Hindlimb muscle (tissue), 1 donor: ENCODE data around the gene TGFBR1. TPM values are rescaled to one million over a fixed set of nuclear protein-coding genes. Genes with fewer than 3 reads are reported as not detected.
"Not testable (repeated sequence)": the region's sequence is repeated elsewhere in the genome, so short reads cannot be mapped to it uniquely, and the experiment has no call there.

ENCODE experiments used
- DNase-seq: peaks from one replicate; pipeline ENCODE4 v3.0.0-alpha.2; 2013
- polyA plus RNA-seq: library from polyadenylated mRNA; unstranded; fragments of 120-200 nt; gene quantifications from one replicate; pipeline ENCODE4 v1.2.1, GENCODE V29; 2013; ENCODE audit not compliant: insufficient read length

The TGFBR1 gene
- polyA plus RNA-seq, 1 donor = 22.2 TPM

GRCh38 chr9:99189887-99190596, 85.1 kb downstream of the TGFBR1 start:
- no peak for DNase-seq

- DNase-seq = no peak
Measured at GRCh38 chr9:99190597-99191283, 85.8 kb downstream of the TGFBR1 start.

- DNase-seq = no peak
Measured at GRCh38 chr9:99192786-99193465, 88.0 kb downstream of the TGFBR1 start.

DNA sequence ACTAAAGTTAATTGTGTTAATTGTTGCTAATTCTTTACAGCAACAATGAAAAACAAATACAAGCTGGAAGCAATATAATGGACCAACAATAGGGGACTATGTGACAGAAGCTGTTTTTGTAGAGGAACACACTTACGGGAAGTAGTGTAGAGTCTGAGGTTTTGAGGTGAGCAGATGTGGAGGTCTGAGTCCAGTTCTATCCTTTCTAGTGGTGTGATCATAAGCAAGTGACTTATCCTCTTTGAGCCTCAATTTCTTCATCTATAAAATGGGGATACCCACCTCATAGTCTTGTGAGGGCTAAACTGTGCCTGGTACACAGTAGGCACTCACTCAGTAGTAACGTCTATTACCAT, 88.5 kb downstream of the TGFBR1 start:
- DNase-seq = no peak

- not testable (repeated sequence) for DNase-seq
Measured at GRCh38 chr9:99196484-99196883, 91.6 kb downstream of the TGFBR1 start.

DNA sequence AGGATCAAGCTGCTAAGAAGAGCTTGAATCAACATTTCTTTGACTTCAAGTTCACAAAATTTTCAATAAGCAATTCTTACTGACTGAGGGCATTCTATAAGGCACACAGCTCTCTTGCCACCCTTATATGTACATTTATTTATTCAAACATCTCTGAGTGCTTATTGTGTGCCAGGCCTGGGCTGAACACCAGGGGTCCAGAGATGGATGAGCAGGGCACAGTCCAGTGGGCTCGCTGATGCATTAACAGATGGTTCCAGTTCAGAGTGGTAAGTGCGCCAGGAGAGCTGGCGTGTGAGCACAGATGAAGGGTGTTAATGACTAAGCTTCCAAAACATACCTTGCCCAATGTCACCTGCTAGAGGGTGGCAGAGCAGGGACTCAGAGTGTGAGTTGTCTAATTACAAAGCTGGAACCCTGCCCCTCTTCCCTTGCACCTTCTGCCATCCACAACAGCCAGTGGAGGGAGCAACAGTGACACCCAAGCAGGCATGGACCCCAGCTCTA, 92.3 kb downstream of the TGFBR1 start:
- no peak for DNase-seq

GRCh38 chr9:99197987-99198386, 93.1 kb downstream of the TGFBR1 start:
- no peak for DNase-seq

GRCh38 chr9:99199938-99200539, 95.1 kb downstream of the TGFBR1 start:
- DNase-seq = no peak

DNA sequence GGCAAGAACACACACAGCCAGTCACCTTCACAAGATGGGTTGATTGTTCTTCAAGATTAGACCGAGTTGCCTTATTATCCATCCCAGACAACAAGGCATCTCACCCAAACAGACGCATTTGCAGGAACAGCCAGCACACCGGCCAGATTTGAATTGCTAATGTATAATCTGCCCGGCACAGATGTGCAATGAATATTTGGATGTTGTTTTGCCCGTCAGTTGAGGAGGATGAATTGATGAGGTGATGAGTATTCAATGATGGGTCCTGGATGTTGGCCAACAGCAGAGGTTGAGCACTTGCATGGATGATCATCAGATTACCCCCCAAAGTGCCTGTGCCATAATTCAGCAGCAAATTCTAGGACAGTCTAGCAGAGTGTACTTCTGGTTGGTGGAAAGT, 96.7 kb downstream of the TGFBR1 start:
- DNase-seq = no peak

Other genes starting within 250 kb of the TGFBR1 start
- 227 TPM for gene COL15A1, start 161.2 kb upstream of the TGFBR1 start, polyA plus RNA-seq
- 15.1 TPM for gene ALG2, start 116.8 kb downstream of the TGFBR1 start, polyA plus RNA-seq
- gene SEC61B, start 117.2 kb downstream of the TGFBR1 start, polyA plus RNA-seq = 70.1 TPM